ENCODE data around the gene AKAP13.
A peak's percentile ranks its signal among the peaks of the same experiment; 100 is the strongest.
"Not testable (repeated sequence)": the region's sequence is repeated elsewhere in the genome, so short reads cannot be mapped to it uniquely, and the experiment has no call there.

AKAP13 gene

DNA sequence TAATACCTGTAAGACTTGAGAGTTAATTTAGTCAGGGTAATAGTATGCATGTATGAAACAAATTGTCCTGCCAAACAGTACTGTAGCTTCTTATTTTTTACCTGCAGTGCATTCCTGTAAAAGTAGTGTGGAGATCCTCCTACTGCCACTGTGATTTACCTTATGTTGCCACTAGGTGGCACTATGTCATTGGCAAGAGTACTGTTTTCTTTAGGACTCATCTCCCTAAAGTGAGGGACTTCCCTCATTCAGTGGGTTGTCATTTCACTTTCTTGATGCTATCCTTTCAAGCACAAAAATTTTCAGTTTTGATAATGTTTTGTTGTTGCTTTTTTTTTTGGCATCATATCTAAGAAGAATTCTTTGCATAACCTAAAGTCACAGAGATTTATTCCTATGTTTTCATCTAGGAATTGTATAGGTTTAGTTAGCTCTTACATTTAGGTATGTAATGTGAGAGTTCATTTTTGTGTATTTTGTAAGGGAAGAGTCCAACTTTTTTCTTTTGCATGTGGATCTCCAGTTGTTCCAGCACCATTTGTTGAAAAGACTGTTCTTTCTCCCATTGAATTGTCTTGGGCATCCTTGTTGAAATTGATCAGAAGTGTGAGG is 105.7 kb downstream of the AKAP13 start:
- no peaks in the 10 kb centered on the region for H3K36me3 ChIP-seq (ENCODE audit: control insufficient read depth, insufficient read depth, low read length, severe bottlenecking)
- H3K27me3 ChIP-seq (replicated peaks; ENCODE audit: control insufficient read depth, insufficient read depth, low read length): no peaks in the 10 kb centered on the region
- H3K9ac ChIP-seq (ENCODE audit: low read length): no peak overlapping the region
- peaks cover 25% of the 10 kb centered on the region for H3K4me1 ChIP-seq (ENCODE audit: control insufficient read depth, insufficient read depth, low read length)
- no peak overlapping the region for H3K4me3 ChIP-seq (ENCODE audit: low read length)
- no peaks in the 10 kb centered on the region for H3K9me3 ChIP-seq (ENCODE audit: control insufficient read depth, low read length)
- peak; percentile 90 for DNase-seq (ENCODE audit: low read depth)

DNA sequence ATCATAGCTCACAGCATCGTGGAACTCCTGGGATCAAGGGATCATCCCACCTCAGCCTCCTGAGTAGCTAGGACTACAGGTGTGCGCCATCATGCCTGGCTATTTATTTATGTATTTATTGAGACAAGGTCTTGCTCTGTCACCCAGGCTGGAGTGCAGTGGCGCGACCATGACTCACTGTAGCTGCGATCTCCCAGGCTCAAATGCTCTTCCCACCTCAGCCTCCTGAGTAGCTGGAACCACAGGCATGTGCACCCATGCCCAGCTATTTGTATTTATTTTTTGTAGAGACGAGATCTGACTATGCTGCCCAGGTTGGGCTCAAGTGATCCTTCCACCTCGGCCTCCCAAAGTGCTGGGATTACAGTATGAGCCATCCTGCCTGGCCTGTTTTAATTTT is 107.4 kb downstream of the AKAP13 start:
- H3K36me3 ChIP-seq (ENCODE audit: control insufficient read depth, insufficient read depth, low read length, severe bottlenecking); H3K27me3 ChIP-seq (replicated peaks; ENCODE audit: control insufficient read depth, insufficient read depth, low read length); H3K4me3 ChIP-seq (ENCODE audit: low read length); H3K9me3 ChIP-seq (ENCODE audit: control insufficient read depth, low read length); H3K9ac ChIP-seq (ENCODE audit: low read length); DNase-seq (ENCODE audit: low read depth): not testable (repeated sequence)
- H3K4me1 ChIP-seq (ENCODE audit: control insufficient read depth, insufficient read depth, low read length): peaks cover 13% of the 10 kb centered on the region

DNA sequence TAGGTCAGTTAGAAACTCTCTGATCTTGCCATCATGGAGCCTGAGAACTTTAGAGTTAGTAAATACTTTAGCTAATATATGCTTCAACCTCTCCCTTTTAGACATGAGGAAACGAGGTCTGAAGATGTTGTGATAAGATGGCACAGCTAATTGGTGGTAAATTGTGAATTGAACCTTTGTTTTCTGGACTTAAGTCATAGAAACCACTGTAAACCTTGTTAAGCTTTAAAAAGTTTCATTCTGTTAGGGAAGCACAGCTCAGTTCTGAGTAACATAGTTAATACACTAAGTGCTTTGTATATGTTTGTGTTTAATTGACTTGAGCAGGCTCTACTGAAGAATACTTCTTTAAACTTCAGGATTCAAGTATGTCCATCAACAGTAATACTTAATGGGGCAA is 108.6 kb downstream of the AKAP13 start:
- peaks cover 9% of the 10 kb centered on the region for H3K4me1 ChIP-seq (ENCODE audit: control insufficient read depth, insufficient read depth, low read length)
- H3K9me3 ChIP-seq (ENCODE audit: control insufficient read depth, low read length): no peaks in the 10 kb centered on the region
- no peak for DNase-seq (ENCODE audit: low read depth)
- no peak overlapping the region for H3K4me3 ChIP-seq (ENCODE audit: low read length)
- no peaks in the 10 kb centered on the region for H3K36me3 ChIP-seq (ENCODE audit: control insufficient read depth, insufficient read depth, low read length, severe bottlenecking)
- no peaks in the 10 kb centered on the region for H3K27me3 ChIP-seq (replicated peaks; ENCODE audit: control insufficient read depth, insufficient read depth, low read length)
- H3K9ac ChIP-seq (ENCODE audit: low read length): no peak overlapping the region

DNA sequence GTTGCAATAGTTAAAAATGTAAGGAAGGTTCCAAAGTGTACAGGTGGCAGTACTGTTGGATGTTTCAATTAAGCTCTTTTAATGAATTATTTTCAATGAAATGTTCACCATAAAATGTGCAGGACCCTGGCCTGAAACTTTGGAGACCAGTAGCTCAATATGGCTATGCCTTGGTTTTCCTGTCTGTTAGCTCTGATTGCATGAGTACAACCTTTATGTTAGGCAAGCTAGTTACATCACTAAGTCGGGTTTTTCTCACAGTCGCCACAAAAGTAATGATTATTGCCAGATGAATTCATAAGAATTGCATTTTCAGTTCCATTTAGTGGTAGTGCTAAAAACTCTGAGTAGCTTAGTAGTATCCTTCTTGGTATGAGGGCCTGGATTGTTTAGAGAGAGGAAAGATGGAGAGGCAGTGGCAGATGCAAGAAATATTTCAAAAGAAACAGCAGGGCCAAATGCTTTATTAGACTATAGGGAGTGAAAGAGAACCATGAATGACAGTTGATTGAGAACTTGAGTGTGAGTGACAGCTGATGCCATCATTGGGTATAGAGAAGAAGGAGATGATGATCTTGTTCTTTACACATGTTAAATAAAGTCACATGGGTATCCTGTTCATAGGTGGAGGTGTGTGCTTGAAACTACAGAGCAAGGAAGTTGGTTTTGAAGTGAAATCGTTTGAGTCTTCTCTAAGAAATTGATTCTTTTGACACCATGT is 109.5 kb downstream of the AKAP13 start:
- no peak overlapping the region for H3K9ac ChIP-seq (ENCODE audit: low read length)
- H3K4me1 ChIP-seq (ENCODE audit: control insufficient read depth, insufficient read depth, low read length): peaks cover 14% of the 10 kb centered on the region
- no peaks in the 10 kb centered on the region for H3K27me3 ChIP-seq (replicated peaks; ENCODE audit: control insufficient read depth, insufficient read depth, low read length)
- H3K36me3 ChIP-seq (ENCODE audit: control insufficient read depth, insufficient read depth, low read length, severe bottlenecking): no peaks in the 10 kb centered on the region
- no peaks in the 10 kb centered on the region for H3K9me3 ChIP-seq (ENCODE audit: control insufficient read depth, low read length)
- no peak for DNase-seq (ENCODE audit: low read depth)
- no peak overlapping the region for H3K4me3 ChIP-seq (ENCODE audit: low read length)

DNA sequence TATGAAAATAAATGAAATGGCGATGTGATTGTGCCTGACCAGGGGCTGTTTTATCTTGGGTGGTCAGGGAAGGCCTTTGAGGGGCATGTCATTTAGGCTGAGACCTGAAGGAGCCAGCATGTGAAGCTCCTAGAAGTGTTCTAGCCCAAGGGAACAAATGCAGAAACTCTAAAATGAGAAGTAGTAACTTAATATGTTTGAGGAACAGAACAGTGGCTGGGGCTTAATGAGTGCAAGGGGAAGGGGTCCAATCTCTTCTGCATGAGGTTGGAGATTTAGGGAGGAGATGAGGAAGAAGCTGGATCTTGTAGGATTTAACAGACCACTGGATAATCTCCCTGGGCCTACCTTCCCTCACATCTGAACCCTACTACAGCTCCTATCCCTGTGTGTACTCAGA is 110.5 kb downstream of the AKAP13 start:
- no peak overlapping the region for H3K9ac ChIP-seq (ENCODE audit: low read length)
- H3K4me3 ChIP-seq (ENCODE audit: low read length): no peak overlapping the region
- DNase-seq (ENCODE audit: low read depth): no peak
- peaks cover 16% of the 10 kb centered on the region for H3K4me1 ChIP-seq (ENCODE audit: control insufficient read depth, insufficient read depth, low read length)
- no peaks in the 10 kb centered on the region for H3K27me3 ChIP-seq (replicated peaks; ENCODE audit: control insufficient read depth, insufficient read depth, low read length)
- no peaks in the 10 kb centered on the region for H3K36me3 ChIP-seq (ENCODE audit: control insufficient read depth, insufficient read depth, low read length, severe bottlenecking)
- H3K9me3 ChIP-seq (ENCODE audit: control insufficient read depth, low read length): no peaks in the 10 kb centered on the region

DNA sequence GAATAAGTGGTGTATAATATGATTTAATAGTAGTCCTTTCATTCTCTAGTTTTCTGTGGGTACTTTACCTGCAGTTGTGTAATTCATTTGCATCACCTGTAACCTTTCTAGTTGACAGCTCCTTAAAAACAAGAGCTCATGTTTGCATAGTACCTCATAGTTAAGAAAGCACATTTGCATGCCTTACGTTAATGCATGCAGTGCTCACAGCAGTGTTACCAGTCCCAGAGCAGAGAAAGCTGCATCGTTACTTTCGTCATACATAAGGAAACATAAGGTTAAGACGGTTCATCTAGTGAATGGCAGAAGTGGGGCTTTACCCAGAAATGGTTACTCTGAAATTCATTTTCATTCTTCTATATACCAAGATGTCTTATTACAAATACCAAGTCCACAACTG is 111.3 kb downstream of the AKAP13 start:
- no peak for DNase-seq (ENCODE audit: low read depth)
- Histone ChIP-seq H3K9me3 (ENCODE audit: control insufficient read depth, low read length) (no peaks in the 10 kb centered on the region), H3K9ac (ENCODE audit: low read length) (no peak overlapping the region), H3K36me3 (ENCODE audit: control insufficient read depth, insufficient read depth, low read length, severe bottlenecking) (no peaks in the 10 kb centered on the region), H3K4me3 (ENCODE audit: low read length) (no peak overlapping the region), H3K27me3 (replicated peaks; ENCODE audit: control insufficient read depth, insufficient read depth, low read length) (no peaks in the 10 kb centered on the region), H3K4me1 (ENCODE audit: control insufficient read depth, insufficient read depth, low read length) (peaks cover 12% of the 10 kb centered on the region)

DNA sequence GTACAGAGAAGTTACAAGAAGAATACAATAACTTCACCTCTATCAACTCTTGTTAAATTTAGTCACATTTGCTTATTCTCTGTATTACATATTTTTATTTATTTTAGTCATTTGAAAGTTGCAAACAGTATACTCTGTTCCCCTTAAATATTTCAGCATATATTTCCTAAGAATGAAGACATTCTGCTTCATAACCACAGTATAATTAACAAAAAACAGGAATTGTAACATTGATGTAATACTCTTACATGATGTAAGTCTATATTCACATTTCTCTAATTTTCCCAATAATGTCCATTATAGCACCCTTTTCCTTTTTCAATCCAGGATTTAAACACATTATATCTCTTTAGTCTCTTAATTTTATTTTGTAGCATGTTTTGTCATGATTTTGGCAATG is 112.0 kb downstream of the AKAP13 start:
- H3K4me1 ChIP-seq (ENCODE audit: control insufficient read depth, insufficient read depth, low read length): peaks cover 12% of the 10 kb centered on the region
- no peak for DNase-seq (ENCODE audit: low read depth)
- no peak overlapping the region for H3K9ac ChIP-seq (ENCODE audit: low read length)
- no peaks in the 10 kb centered on the region for H3K36me3 ChIP-seq (ENCODE audit: control insufficient read depth, insufficient read depth, low read length, severe bottlenecking)
- no peaks in the 10 kb centered on the region for H3K27me3 ChIP-seq (replicated peaks; ENCODE audit: control insufficient read depth, insufficient read depth, low read length)
- no peaks in the 10 kb centered on the region for H3K9me3 ChIP-seq (ENCODE audit: control insufficient read depth, low read length)
- H3K4me3 ChIP-seq (ENCODE audit: low read length): no peak overlapping the region

DNA sequence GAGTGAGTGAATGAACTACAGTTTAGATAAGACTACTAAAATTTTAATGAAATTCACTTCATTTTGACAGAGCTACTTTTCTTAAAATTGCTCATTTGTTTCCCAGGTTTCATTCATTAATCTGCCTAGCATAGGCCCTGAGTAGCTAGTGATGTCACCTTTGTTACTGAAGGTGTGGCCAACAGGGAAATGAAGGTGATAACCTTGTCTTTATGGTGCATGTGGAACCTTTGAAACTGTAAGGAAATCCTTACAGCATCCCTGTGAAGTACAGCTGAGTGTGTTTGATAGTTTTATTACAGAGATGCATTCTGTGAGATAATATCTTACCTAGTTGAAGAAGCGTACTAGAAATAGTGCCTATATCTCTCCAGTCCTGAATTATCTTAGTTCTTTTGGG is 112.9 kb downstream of the AKAP13 start:
- no peaks in the 10 kb centered on the region for H3K27me3 ChIP-seq (replicated peaks; ENCODE audit: control insufficient read depth, insufficient read depth, low read length)
- no peaks in the 10 kb centered on the region for H3K36me3 ChIP-seq (ENCODE audit: control insufficient read depth, insufficient read depth, low read length, severe bottlenecking)
- no peak overlapping the region for H3K4me3 ChIP-seq (ENCODE audit: low read length)
- H3K9me3 ChIP-seq (ENCODE audit: control insufficient read depth, low read length): no peaks in the 10 kb centered on the region
- no peak for DNase-seq (ENCODE audit: low read depth)
- peaks cover 12% of the 10 kb centered on the region for H3K4me1 ChIP-seq (ENCODE audit: control insufficient read depth, insufficient read depth, low read length)
- H3K9ac ChIP-seq (ENCODE audit: low read length): no peak overlapping the region

DNA sequence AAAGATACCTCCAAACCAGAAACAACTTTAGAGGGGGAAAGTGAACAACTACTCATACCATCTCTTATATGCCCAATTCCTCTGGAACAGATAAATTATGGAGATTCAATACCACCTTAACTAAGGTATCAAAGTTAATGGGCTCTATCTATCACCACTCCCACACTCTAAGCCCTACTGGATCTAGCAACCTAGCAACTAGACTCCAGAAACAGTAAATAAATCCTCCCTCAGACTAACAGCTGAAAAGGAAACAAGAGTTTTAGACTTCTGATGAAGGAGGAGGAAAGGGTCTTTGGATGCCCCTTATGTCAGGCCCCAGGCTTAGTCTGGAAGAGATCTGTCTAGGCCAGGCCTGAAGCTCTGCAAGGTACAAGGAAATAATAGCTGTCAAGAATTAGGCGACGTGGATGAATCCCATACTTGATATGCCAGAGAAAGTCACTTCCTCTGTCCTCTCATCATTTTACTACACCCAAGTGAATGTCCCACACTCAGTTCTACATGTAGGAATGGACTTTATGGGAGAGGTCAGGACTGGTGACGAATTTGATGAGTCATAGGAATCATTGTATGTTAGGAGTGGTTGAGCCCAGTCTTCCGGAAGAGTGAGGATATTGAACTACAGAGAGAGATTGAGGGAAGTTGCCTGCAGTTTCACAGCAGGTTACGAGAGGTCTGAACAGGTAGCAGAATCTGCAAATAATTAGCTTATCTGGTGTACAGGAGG is 113.8 kb downstream of the AKAP13 start:
- no peaks in the 10 kb centered on the region for H3K27me3 ChIP-seq (replicated peaks; ENCODE audit: control insufficient read depth, insufficient read depth, low read length)
- peak; percentile 63 for DNase-seq (ENCODE audit: low read depth)
- H3K4me3 ChIP-seq (ENCODE audit: low read length): no peak overlapping the region
- no peaks in the 10 kb centered on the region for H3K9me3 ChIP-seq (ENCODE audit: control insufficient read depth, low read length)
- peaks cover 16% of the 10 kb centered on the region for H3K4me1 ChIP-seq (ENCODE audit: control insufficient read depth, insufficient read depth, low read length)
- H3K36me3 ChIP-seq (ENCODE audit: control insufficient read depth, insufficient read depth, low read length, severe bottlenecking): no peaks in the 10 kb centered on the region
- no peak overlapping the region for H3K9ac ChIP-seq (ENCODE audit: low read length)

DNA sequence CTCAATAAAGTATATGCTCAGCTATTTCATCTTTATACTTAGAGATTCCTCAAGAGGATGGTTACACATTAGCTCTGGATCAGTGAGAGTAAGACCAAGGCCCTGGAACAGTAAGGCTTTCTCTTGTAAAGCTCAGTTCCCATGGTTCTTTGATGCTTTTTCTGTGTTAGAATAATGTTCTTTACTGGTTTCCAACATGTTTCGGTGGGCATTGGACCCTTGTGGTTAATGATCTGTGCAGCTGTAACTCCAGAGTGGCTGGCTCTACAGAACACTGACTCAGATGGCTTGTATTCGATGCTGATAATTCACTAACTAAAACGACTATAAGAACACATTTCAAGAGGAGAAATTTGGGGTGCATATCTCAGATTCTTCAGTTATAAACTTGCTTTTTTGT is 114.7 kb downstream of the AKAP13 start:
- H3K4me1 ChIP-seq (ENCODE audit: control insufficient read depth, insufficient read depth, low read length): peaks cover 24% of the 10 kb centered on the region
- no peak for DNase-seq (ENCODE audit: low read depth)
- H3K36me3 ChIP-seq (ENCODE audit: control insufficient read depth, insufficient read depth, low read length, severe bottlenecking): no peaks in the 10 kb centered on the region
- no peaks in the 10 kb centered on the region for H3K9me3 ChIP-seq (ENCODE audit: control insufficient read depth, low read length)
- H3K9ac ChIP-seq (ENCODE audit: low read length): no peak overlapping the region
- no peak overlapping the region for H3K4me3 ChIP-seq (ENCODE audit: low read length)
- H3K27me3 ChIP-seq (replicated peaks; ENCODE audit: control insufficient read depth, insufficient read depth, low read length): no peaks in the 10 kb centered on the region

DNA sequence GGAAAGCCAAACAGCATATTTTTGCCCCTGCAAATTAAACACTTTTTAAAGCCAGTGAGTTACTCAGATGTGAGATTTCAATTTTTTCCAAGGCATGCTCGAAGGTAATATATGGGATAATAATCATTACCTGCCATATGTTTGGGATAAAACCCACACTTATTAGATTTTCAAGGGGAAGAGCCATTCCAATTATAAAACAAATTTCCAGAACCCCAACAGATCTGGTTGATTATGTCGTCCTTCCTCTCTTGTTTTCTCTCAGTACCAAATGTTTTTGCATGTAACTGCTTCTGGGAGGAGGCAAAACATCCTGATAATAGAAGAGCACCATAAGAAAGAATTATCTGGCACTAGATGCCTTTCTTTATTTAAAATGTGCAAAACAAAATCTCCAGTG is 115.1 kb downstream of the AKAP13 start:
- Histone ChIP-seq H3K4me1 (ENCODE audit: control insufficient read depth, insufficient read depth, low read length) (peaks cover 27% of the 10 kb centered on the region), H3K4me3 (ENCODE audit: low read length) (no peak overlapping the region)

More for the DNA sequence above, 115.1 kb downstream of the AKAP13 start:
- Histone ChIP-seq H3K27me3 (replicated peaks; ENCODE audit: control insufficient read depth, insufficient read depth, low read length) (no peaks in the 10 kb centered on the region), H3K9me3 (ENCODE audit: control insufficient read depth, low read length) (no peaks in the 10 kb centered on the region), H3K36me3 (ENCODE audit: control insufficient read depth, insufficient read depth, low read length, severe bottlenecking) (no peaks in the 10 kb centered on the region), H3K9ac (ENCODE audit: low read length) (no peak overlapping the region)
- DNase-seq (ENCODE audit: low read depth): no peak
